H1 (cell line): ENCODE data around the gene HSPB1. TPM values are rescaled to one million over a fixed set of nuclear protein-coding genes. Genes with fewer than 3 reads are reported as not detected.

ENCODE experiments used
- CBX8 ChIP-seq: fragments of 300-800, 300-1000 bp; sonication (generic); IDR thresholded peaks from 2 replicates; pipeline ENCODE4 v1.7.1; 2016; ENCODE audit warnings: low read depth, low read length, borderline replicate concordance
- HDAC6 ChIP-seq: IDR thresholded peaks from one replicate; pipeline ENCODE4 v1.7.1; 2012; ENCODE audit warnings: low read depth, mild to moderate bottlenecking, inconsistent platforms, low read length, moderate library complexity
- KDM4A ChIP-seq: IDR thresholded peaks from one replicate; pipeline ENCODE4 v1.7.1; 2012; ENCODE audit warnings: low read depth, mild to moderate bottlenecking, moderate library complexity, low read length, inconsistent platforms; ENCODE audit not compliant: severe bottlenecking
- NRF1 ChIP-seq: IDR thresholded peaks from 2 replicates; pipeline ENCODE4 v1.6.1; 2011; ENCODE audit warnings: mild to moderate bottlenecking, low read depth, low read length, improper control_type of control experiment
- POLR2A ChIP-seq, 2 experiments: IDR thresholded peaks; 1 replicate in 1 of 2; 2 replicates in 1 of 2; pipeline ENCODE4 v1.6.1; 2011; ENCODE audit warnings: low read depth in 2 of 2, low read length in 2 of 2, mild to moderate bottlenecking in 2 of 2; ENCODE audit errors: control extremely low read depth in 1 of 2
- POLR2AphosphoS5 ChIP-seq: IDR thresholded peaks from 2 replicates; pipeline ENCODE4 v1.6.1; 2011; ENCODE audit warnings: low read depth, low read length
- SIX5 ChIP-seq: IDR thresholded peaks from 2 replicates; pipeline ENCODE4 v1.6.1; 2011; ENCODE audit warnings: mild to moderate bottlenecking, low read depth, low read length
- TAF7 ChIP-seq: optimal IDR thresholded peaks from 2 replicates; pipeline ENCODE3; 2011; ENCODE audit warnings: low read depth, mild to moderate bottlenecking, inconsistent platforms, low read length, moderate library complexity, borderline replicate concordance
- polyA plus RNA-seq, 7 experiments: library from polyadenylated mRNA; depleted of rRNA in 3 of 7; stranded (reverse) in 5 of 7; unstranded in 2 of 7; fragments of >200 nt in 5 of 7; fragments of 200-250 nt in 2 of 7; gene quantifications; 1 replicate in 5 of 7; 2 replicates in 1 of 7; 4 replicates in 1 of 7; pipeline versions ENCODE4 v1.2.1 to v1.2.3, GENCODE V29; 2011 to 2013; ENCODE audit warnings: missing spikeins in 2 of 7, mixed read lengths in 2 of 7
- total RNA-seq: library from RNA; stranded (reverse); fragmentation: NEBNext Ultra II Directional; extraction: Animal tissue kit (Norgen Biotek cat#: 25700); gene quantifications from 2 replicates; pipeline ENCODE4 v1.2.1, GENCODE V29; 2021

HSPB1 gene
- total and polyA plus RNA-seq, 2 of the 8 experiments (the other 6 are each of a cell fraction or from before 2014, with no cell fraction given): 165 to 254 TPM

DNA sequence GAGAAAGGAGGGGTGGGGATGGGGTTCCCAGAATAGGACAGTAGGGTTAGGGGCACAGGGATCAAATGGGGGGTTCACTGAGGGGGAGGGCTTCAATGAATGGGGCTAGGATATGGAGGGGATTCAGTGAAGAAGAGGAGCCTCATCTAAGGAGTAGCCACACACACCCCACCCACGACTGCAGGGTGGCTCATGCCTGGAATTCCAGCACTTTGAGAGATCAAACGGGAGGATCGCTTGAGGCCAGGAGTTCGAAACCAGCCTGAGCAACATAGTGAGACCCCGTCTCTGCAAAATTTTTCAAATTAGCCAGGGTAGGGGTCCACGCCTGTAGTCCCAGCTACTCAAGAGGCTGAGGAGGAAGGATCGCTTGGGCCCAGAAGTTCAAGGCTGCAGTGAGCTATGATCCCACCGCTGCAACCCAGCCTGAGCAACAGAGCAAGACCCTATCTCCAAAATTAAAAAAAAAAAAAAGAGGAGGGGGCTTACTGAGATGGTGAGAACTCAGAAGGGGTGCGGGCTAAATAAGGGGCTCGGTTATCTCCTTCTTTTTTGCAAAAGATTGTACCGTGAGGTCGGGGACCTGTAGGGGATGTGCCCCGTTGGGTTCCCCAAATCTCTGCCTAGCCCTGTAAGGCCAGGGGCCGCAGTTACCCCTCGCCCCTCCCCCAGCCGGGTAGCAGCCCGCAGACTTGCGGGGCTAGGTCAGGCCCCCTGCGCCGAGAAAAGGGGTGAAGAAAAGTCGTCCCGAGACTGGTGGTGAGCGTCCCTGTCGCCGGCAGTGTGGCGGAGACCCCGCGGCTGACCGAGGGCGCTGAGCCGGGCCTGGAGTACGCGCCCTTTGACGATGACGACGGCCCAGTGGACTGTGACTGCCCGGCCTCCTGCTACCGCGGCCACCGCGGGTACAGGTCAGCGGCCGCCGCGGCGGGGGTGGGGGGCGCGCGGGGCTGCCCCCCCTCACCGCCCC lies 43.1 kb upstream of the HSPB1 start (continued):
- TF ChIP-seq HDAC6 (no peak), CBX8 (no peak), KDM4A (peak; percentile 31), POLR2A (IDR thresholded peaks at IDR 0.05; ENCODE audit: control extremely low read depth in 1 of 2, low read depth in 2 of 2, low read length in 2 of 2) (no peak; a peak in 1 of 3 replicates), POLR2AphosphoS5 (no peak; the same call in 1 of the 2 replicates), NRF1 (no peak), TAF7 (no peak), SIX5 (no peak)
